CD4-positive, alpha-beta T cell (primary cell): ENCODE measurements around the gene ZBTB49. TPM values are rescaled to one million over a fixed set of nuclear protein-coding genes. Genes with fewer than 3 reads are reported as not detected.

ENCODE experiments used
- ATAC-seq: fragments of 200-7000 bp; cut with Tn5 transposase; one replicate; pipeline ENCODE4 v1.10.0; 2022; ENCODE audit warnings: mild to moderate bottlenecking; ENCODE audit not compliant: poor library complexity
- CTCF ChIA-PET: fragments of 350-600 bp; sonication (Branson Sonifier 250); formaldehyde crosslinking; loops from one replicate; lab custom pipeline; 2021; ENCODE audit warnings: antibody characterized with exemption, inconsistent platforms; lab: Charles Lee
- POLR2A ChIA-PET: fragments of 350-600 bp; sonication (Branson Sonifier 250); formaldehyde crosslinking; loops from one replicate; lab custom pipeline; 2021; ENCODE audit warnings: antibody characterized with exemption, inconsistent platforms; lab: Charles Lee
- DNase-seq, 14 experiments: peaks; one replicate each; pipeline ENCODE4 v3.0.0-alpha.2; 2013 to 2020; ENCODE audit warnings: mixed read lengths in 2 of 14
- H3K27ac ChIP-seq, 2 donors: one replicate each; pipeline versions ENCODE4 v1.5.1 to v1.7.0; 2013; ENCODE audit warnings: low read length in 2 of 2, low read depth in 1 of 2, mild to moderate bottlenecking in 1 of 2
- H3K27me3 ChIP-seq, 2 experiments: 1 replicate in 1 of 2; 2 replicates in 1 of 2; pipeline versions ENCODE4 v1.6.1 to v1.7.0; 2013; ENCODE audit warnings: low read length in 2 of 2, control low read depth in 1 of 2, mild to moderate bottlenecking in 1 of 2, moderate library complexity in 1 of 2; ENCODE audit not compliant: insufficient read depth in 2 of 2, control insufficient read depth in 1 of 2
- H3K36me3 ChIP-seq: one replicate; pipeline ENCODE4 v1.6.1; 2013; ENCODE audit warnings: low read length, control low read depth; ENCODE audit not compliant: insufficient read depth
- H3K4me1 ChIP-seq: one replicate; pipeline ENCODE4 v1.6.1; 2013; ENCODE audit warnings: low read length, control low read depth; ENCODE audit not compliant: insufficient read depth
- H3K4me3 ChIP-seq: one replicate; pipeline ENCODE4 v1.5.1; 2013; ENCODE audit warnings: mild to moderate bottlenecking, low read length, moderate library complexity
- H3K9me3 ChIP-seq, 2 experiments: 1 replicate in 1 of 2; 2 replicates in 1 of 2; pipeline versions ENCODE4 v1.6.1 to v1.7.0; 2013; ENCODE audit warnings: low read length in 2 of 2, mild to moderate bottlenecking in 2 of 2, control low read depth in 1 of 2, moderate library complexity in 1 of 2; ENCODE audit not compliant: control insufficient read depth in 1 of 2, insufficient read depth in 1 of 2
- H3K27ac Mint-ChIP-seq: one replicate; pipeline ENCODE4 v1.8.0; 2020; ENCODE audit warnings: mixed read lengths
- H3K27me3 Mint-ChIP-seq: one replicate; pipeline ENCODE4 v1.8.0; 2021; ENCODE audit warnings: mixed read lengths
- H3K36me3 Mint-ChIP-seq: one replicate; pipeline ENCODE4 v1.8.0; 2021; ENCODE audit warnings: low read depth, mixed read lengths
- H3K4me1 Mint-ChIP-seq: one replicate; pipeline ENCODE4 v1.8.0; 2021; ENCODE audit warnings: low read depth, mixed read lengths
- H3K4me3 Mint-ChIP-seq: one replicate; pipeline ENCODE4 v1.8.0; 2020; ENCODE audit warnings: mild to moderate bottlenecking, mixed read lengths
- H3K9me3 Mint-ChIP-seq: one replicate; pipeline ENCODE4 v1.8.0; 2020; ENCODE audit warnings: mixed read lengths
- CTCF ChIP-seq: fragments of 200-600 bp; IDR thresholded peaks from one replicate; pipeline ENCODE4 v1.8.0; 2022; ENCODE audit warnings: antibody characterized with exemption, mild to moderate bottlenecking
- intact Hi-C, 2 experiments: fragments of 100-400 bp; cut with DNase I in 1 of 2; cut with micrococcal nuclease in 1 of 2; formaldehyde crosslinking; loops; one replicate each; pipeline versions ENCODE4 v1.15.1 to v1.9.0; 2023 to 2025; cut with DNase I, micrococcal nuclease
- total RNA-seq, 174 experiments: library from RNA in 2 of 174; stranded (reverse) in 2 of 174; gene quantifications; one replicate each; pipeline ENCODE4 v1.2.3 and lab custom pipeline; 2021 to 2026

Gene ZBTB49
- total RNA-seq, 2 experiments from 2014 or later, result 6.6 to 8.8 TPM

GRCh38 chr4:4260185-4260751 lies 29.8 kb upstream of the ZBTB49 start:
- DNase-seq (peak in 4 of 14 experiments; percentile 11 to 82 (median 76)), ATAC-seq (peak; percentile 100)
- H3K27ac ChIP-seq, result no peak overlapping the region
- H3K4me3 ChIP-seq, result no peak overlapping the region
- intact Hi-C loops, result loop anchor here (1.0 to 2.0 kb wide), 3 partner anchors 75 to 171 kb away; no protein-coding TSS in a partner anchor
- H3K9me3 ChIP-seq, result no peaks in the 10 kb centered on the region
- no peaks in the 10 kb centered on the region for H3K27me3 ChIP-seq
- Mint-ChIP-seq H3K27ac (no peak overlapping the region), H3K4me3 (no peak overlapping the region), H3K36me3 (no peaks in the 10 kb centered on the region), H3K27me3 (no peaks in the 10 kb centered on the region), H3K9me3 (no peaks in the 10 kb centered on the region), H3K4me1 (peaks cover 7% of the 10 kb centered on the region)
- H3K4me1 ChIP-seq, result peaks cover 10% of the 10 kb centered on the region
- H3K36me3 ChIP-seq, result no peaks in the 10 kb centered on the region
- ChIA-PET POLR2A (interaction anchor here (0.7 to 1.3 kb wide), 6 partner anchors 8 to 87 kb away, joined by 3 to 6 read pairs (median 4); partner anchors contain the start of gene TMEM128), CTCF (interaction anchor here (0.7 to 2.2 kb wide), 20 partner anchors 9 to 170 kb away, joined by 3 to 19 read pairs (median 4); partner anchors contain the start of genes LYAR, TMEM128 and ZBTB49)
- peak; percentile 71 for TF ChIP-seq CTCF

- no peak for ATAC-seq
- ChIA-PET POLR2A (interaction anchor here (0.6 to 1.7 kb wide), 4 partner anchors 8 to 81 kb away, joined by 3 to 9 read pairs (median 5); partner anchors contain the start of genes LYAR, TMEM128 and ZBTB49), CTCF (no interaction called here)
- Histone ChIP-seq H3K9me3 (no peaks in the 10 kb centered on the region), H3K27me3 (no peaks in the 10 kb centered on the region), H3K4me1 (peaks cover 64% of the 10 kb centered on the region), H3K4me3 (no peak overlapping the region), H3K27ac (peak overlapping the region in 1 of 2 donors; percentile 89), H3K36me3 (peaks cover 23% of the 10 kb centered on the region)
- H3K27me3 Mint-ChIP-seq, result no peaks in the 10 kb centered on the region
- peaks cover 55% of the 10 kb centered on the region for H3K36me3 Mint-ChIP-seq
- no peaks in the 10 kb centered on the region for H3K9me3 Mint-ChIP-seq
- intact Hi-C loops, result no loop called here
- H3K27ac Mint-ChIP-seq, result peak overlapping the region; percentile 95
- TF ChIP-seq CTCF, result no peak
- peaks cover 13% of the 10 kb centered on the region for H3K4me1 Mint-ChIP-seq
- peak in 3 of 14 experiments; percentile 10 to 42 (median 35) for DNase-seq
- H3K4me3 Mint-ChIP-seq, result no peak overlapping the region
These were observed 22.1 kb upstream of the ZBTB49 start for GRCh38 chr4:4267981-4268380.

- peak overlapping the region; percentile 95 for H3K27ac Mint-ChIP-seq
- peak overlapping the region; percentile 43 for H3K4me3 ChIP-seq
- no peak for TF ChIP-seq CTCF
- no peak for ATAC-seq
- intact Hi-C loops, result no loop called here
- no peaks in the 10 kb centered on the region for H3K9me3 ChIP-seq
- no peaks in the 10 kb centered on the region for H3K27me3 Mint-ChIP-seq
- ChIA-PET POLR2A (interaction anchor here (0.7 to 1.7 kb wide), 4 partner anchors 9 to 592 kb away, joined by 3 to 6 read pairs (median 4); partner anchors contain the start of genes LYAR and ZBTB49), CTCF (interaction anchor here (3.3 kb wide), 1 partner anchor 9 kb away, joined by 19 read pairs; no protein-coding TSS in a partner anchor)
- H3K36me3 Mint-ChIP-seq, result peaks cover 62% of the 10 kb centered on the region
- peaks cover 64% of the 10 kb centered on the region for H3K4me1 ChIP-seq
- peaks cover 13% of the 10 kb centered on the region for H3K4me1 Mint-ChIP-seq
- DNase-seq, result peak in 2 of 14 experiments; percentile 17 to 37
- peak overlapping the region; percentile 23 for H3K4me3 Mint-ChIP-seq
- H3K27me3 ChIP-seq, result no peaks in the 10 kb centered on the region
- peak overlapping the region in 1 of 2 donors; percentile 89 for H3K27ac ChIP-seq
- H3K36me3 ChIP-seq, result peaks cover 31% of the 10 kb centered on the region
- H3K9me3 Mint-ChIP-seq, result no peaks in the 10 kb centered on the region
These were observed 21.3 kb upstream of the ZBTB49 start for GRCh38 chr4:4268776-4269175.
